ENCODE data around the gene SRMS.

DNA sequence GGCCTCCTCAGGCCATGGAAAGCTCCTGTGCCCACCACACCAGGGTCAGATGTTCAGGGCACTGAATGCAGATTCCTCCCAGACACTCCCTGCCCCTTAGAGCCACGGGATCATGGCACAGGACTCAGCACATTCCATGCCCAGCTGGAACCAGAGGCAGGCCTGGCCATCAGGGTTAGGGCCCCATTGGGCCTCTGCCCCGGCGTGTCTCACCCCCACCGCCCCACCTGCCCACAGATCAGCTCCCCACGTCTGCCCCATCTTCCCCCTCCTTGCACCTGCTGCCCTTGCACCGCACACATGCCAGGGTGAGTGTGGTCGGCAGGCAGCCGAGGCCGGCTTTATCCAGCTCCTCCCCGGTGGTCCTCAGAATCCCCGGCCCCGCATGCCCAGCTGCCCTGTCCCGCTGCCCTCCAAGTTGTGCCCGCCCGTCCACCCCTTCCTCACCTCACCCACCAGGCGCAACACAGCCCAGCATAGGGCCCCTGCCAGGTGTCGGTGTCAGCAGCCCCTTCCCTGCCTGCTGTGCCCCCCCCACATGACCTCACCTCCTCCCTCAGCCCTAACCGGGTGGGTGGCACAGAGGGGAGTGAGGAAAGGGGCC lies 2.2 kb upstream of the SRMS start:
- TF ChIP-seq, protein P1, sequence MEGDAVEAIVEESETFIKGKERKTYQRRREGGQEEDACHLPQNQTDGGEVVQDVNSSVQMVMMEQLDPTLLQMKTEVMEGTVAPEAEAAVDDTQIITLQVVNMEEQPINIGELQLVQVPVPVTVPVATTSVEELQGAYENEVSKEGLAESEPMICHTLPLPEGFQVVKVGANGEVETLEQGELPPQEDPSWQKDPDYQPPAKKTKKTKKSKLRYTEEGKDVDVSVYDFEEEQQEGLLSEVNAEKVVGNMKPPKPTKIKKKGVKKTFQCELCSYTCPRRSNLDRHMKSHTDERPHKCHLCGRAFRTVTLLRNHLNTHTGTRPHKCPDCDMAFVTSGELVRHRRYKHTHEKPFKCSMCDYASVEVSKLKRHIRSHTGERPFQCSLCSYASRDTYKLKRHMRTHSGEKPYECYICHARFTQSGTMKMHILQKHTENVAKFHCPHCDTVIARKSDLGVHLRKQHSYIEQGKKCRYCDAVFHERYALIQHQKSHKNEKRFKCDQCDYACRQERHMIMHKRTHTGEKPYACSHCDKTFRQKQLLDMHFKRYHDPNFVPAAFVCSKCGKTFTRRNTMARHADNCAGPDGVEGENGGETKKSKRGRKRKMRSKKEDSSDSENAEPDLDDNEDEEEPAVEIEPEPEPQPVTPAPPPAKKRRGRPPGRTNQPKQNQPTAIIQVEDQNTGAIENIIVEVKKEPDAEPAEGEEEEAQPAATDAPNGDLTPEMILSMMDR (IDR thresholded peaks at IDR 0.05), result no peak
- no peak for TF ChIP-seq POLR2A (IDR thresholded peaks at IDR 0.05)
